ENCODE data around the gene WIPF3.

WIPF3 gene

GRCh38 chr7:29809533-29810155, 3.3 kb downstream of the WIPF3 start:
- no peak for DNase-seq

GRCh38 chr7:29810297-29810696, 4.0 kb downstream of the WIPF3 start:
- no peak for DNase-seq

GRCh38 chr7:29810813-29811482, 4.6 kb downstream of the WIPF3 start:
- no peak for DNase-seq

GRCh38 chr7:29811586-29811985, 5.3 kb downstream of the WIPF3 start:
- DNase-seq, result no peak

- no peak for DNase-seq
Observed at GRCh38 chr7:29812185-29812876, 6.0 kb downstream of the WIPF3 start.

GRCh38 chr7:29815181-29816105, 9.1 kb downstream of the WIPF3 start:
- no peak for DNase-seq

- DNase-seq, result no peak
Observed at GRCh38 chr7:29818308-29818707, 12.0 kb downstream of the WIPF3 start.

- peak in 1 of 5 experiments; percentile 25 for DNase-seq
Observed at GRCh38 chr7:29825775-29826529, 19.6 kb downstream of the WIPF3 start.

- no peak for DNase-seq
Observed at GRCh38 chr7:29826530-29826822, 20.2 kb downstream of the WIPF3 start.

- no peak for DNase-seq
Observed at GRCh38 chr7:29826904-29827303, 20.6 kb downstream of the WIPF3 start.

- no peak for DNase-seq
Observed at GRCh38 chr7:29831705-29832104, 25.4 kb downstream of the WIPF3 start.

- DNase-seq, result no peak
Observed at GRCh38 chr7:29833929-29834328, 27.6 kb downstream of the WIPF3 start.

- no peak for DNase-seq
Observed at GRCh38 chr7:29835718-29836117, 29.4 kb downstream of the WIPF3 start.

- no peak for DNase-seq
Observed at GRCh38 chr7:29839302-29839701, 33.0 kb downstream of the WIPF3 start.

- no peak for DNase-seq
Observed at GRCh38 chr7:29839921-29840320, 33.6 kb downstream of the WIPF3 start.

GRCh38 chr7:29840701-29841100, 34.4 kb downstream of the WIPF3 start:
- DNase-seq, result no peak

- DNase-seq, result no peak
Observed at GRCh38 chr7:29841926-29842701, 35.8 kb downstream of the WIPF3 start.

- DNase-seq, result no peak
Observed at GRCh38 chr7:29843093-29843492, 36.8 kb downstream of the WIPF3 start.

GRCh38 chr7:29843726-29844125, 37.4 kb downstream of the WIPF3 start:
- DNase-seq, result no peak

GRCh38 chr7:29844559-29844958, 38.3 kb downstream of the WIPF3 start:
- DNase-seq, result no peak

- no peak for DNase-seq
Observed at GRCh38 chr7:29847496-29847895, 41.2 kb downstream of the WIPF3 start.

- DNase-seq, result no peak
Observed at GRCh38 chr7:29847916-29848315, 41.6 kb downstream of the WIPF3 start.
